WTC11 (cell line): Measurements from ENCODE around the gene SERPINH1. TPM values are rescaled to one million over a fixed set of nuclear protein-coding genes. Genes with fewer than 3 reads are reported as not detected.

Experiments
- ATAC-seq: fragments of 200-7000 bp; cut with Tn5 transposase; 2 replicates; pipeline ENCODE4 v1.10.0; 2021; ENCODE audit warnings: mild to moderate bottlenecking, moderate library complexity
- CTCF ChIA-PET: fragments of 300-600 bp; sonication (Branson Sonifier 250); formaldehyde crosslinking; loops from one replicate; lab custom pipeline; 2021; ENCODE audit warnings: antibody characterized with exemption; lab: Charles Lee
- POLR2A ChIA-PET: fragments of 350-600 bp; sonication (Branson Sonifier 250); formaldehyde crosslinking; loops from one replicate; lab custom pipeline; 2021; ENCODE audit warnings: antibody characterized with exemption; lab: Charles Lee
- DNase-seq: peaks from one replicate; pipeline ENCODE4 v3.0.0; 2021; ENCODE audit warnings: low spot score
- H3K27ac Mint-ChIP-seq: 2 replicates; pipeline ENCODE4 v1.8.0; 2021; ENCODE audit warnings: mixed read lengths
- H3K27me3 Mint-ChIP-seq: 2 replicates; pipeline ENCODE4 v1.8.0; 2021; ENCODE audit warnings: low read depth, mild to moderate bottlenecking, moderate library complexity, mixed read lengths
- H3K36me3 Mint-ChIP-seq: 2 replicates; pipeline ENCODE4 v1.8.0; 2021; ENCODE audit warnings: mixed read lengths
- H3K4me1 Mint-ChIP-seq: 2 replicates; pipeline ENCODE4 v1.8.0; 2022; ENCODE audit warnings: mixed read lengths
- H3K4me3 Mint-ChIP-seq: 2 replicates; pipeline ENCODE4 v1.8.0; 2021; ENCODE audit warnings: mild to moderate bottlenecking, moderate library complexity, mixed read lengths
- H3K9me3 Mint-ChIP-seq: 2 replicates; pipeline ENCODE4 v1.8.0; 2021; ENCODE audit warnings: mixed read lengths
- ELF4 ChIP-seq: sonication (generic); formaldehyde crosslinking; IDR thresholded peaks from 2 replicates; pipeline ENCODE4 v1.8.1; 2022; ENCODE audit warnings: low read depth, mild to moderate bottlenecking, moderate library complexity, missing genetic modification reagents
- IRF2 ChIP-seq: sonication (generic); formaldehyde crosslinking; IDR thresholded peaks from 2 replicates; pipeline ENCODE4 v1.8.0; 2022; ENCODE audit warnings: low read depth, missing genetic modification reagents, borderline replicate concordance
- JAZF1 ChIP-seq: fragments of 250-450 bp; sonication (Bioruptor Pico); IDR thresholded peaks from 2 replicates; pipeline ENCODE4 v1.9.0; 2021; ENCODE audit warnings: moderate library complexity, mild to moderate bottlenecking, inconsistent platforms
- JUN ChIP-seq: sonication (generic); formaldehyde crosslinking; IDR thresholded peaks from 2 replicates; pipeline ENCODE4 v1.8.0; 2023; ENCODE audit warnings: mild to moderate bottlenecking, missing genetic modification reagents
- MXD4 ChIP-seq: fragments of 250-450 bp; sonication (Bioruptor Pico); IDR thresholded peaks from 2 replicates; pipeline ENCODE4 v1.8.0; 2021; ENCODE audit warnings: mild to moderate bottlenecking, moderate library complexity, borderline replicate concordance
- MYBL2 ChIP-seq: sonication (generic); formaldehyde crosslinking; IDR thresholded peaks from 2 replicates; pipeline ENCODE4 v1.8.1; 2023; ENCODE audit warnings: mild to moderate bottlenecking, moderate library complexity, missing genetic modification reagents
- NFE2L1 ChIP-seq: sonication (generic); formaldehyde crosslinking; IDR thresholded peaks from 2 replicates; pipeline ENCODE4 v1.8.1; 2023; ENCODE audit warnings: missing genetic modification reagents
- NR3C1 ChIP-seq: sonication (generic); formaldehyde crosslinking; conservative IDR thresholded peaks from 2 replicates; pipeline ENCODE4 v1.8.1; 2023; ENCODE audit warnings: low read depth, mild to moderate bottlenecking, missing genetic modification reagents
- OVOL2 ChIP-seq: fragments of 250-450 bp; sonication (Bioruptor Pico); IDR thresholded peaks from 2 replicates; pipeline ENCODE4 v1.9.0; 2021; ENCODE audit warnings: mild to moderate bottlenecking, borderline replicate concordance
- PRRX2 ChIP-seq: fragments of 250-450 bp; sonication (Bioruptor Pico); IDR thresholded peaks from 2 replicates; pipeline ENCODE4 v1.8.0; 2021; ENCODE audit warnings: mild to moderate bottlenecking
- RORB ChIP-seq: fragments of 250-450 bp; sonication (Bioruptor Pico); IDR thresholded peaks from 2 replicates; pipeline ENCODE4 v1.9.0; 2021; ENCODE audit warnings: mild to moderate bottlenecking
- SMAD3 ChIP-seq: sonication (generic); formaldehyde crosslinking; IDR thresholded peaks from 2 replicates; pipeline ENCODE4 v1.8.0; 2022; ENCODE audit warnings: missing genetic modification reagents, mild to moderate bottlenecking, borderline replicate concordance
- SP1 ChIP-seq: sonication (generic); formaldehyde crosslinking; conservative IDR thresholded peaks from 2 replicates; pipeline ENCODE4 v1.8.1; 2022; ENCODE audit warnings: missing genetic modification reagents
- TEAD1 ChIP-seq: sonication (generic); formaldehyde crosslinking; IDR thresholded peaks from 2 replicates; pipeline ENCODE4 v1.8.0; 2022; ENCODE audit warnings: mild to moderate bottlenecking, missing genetic modification reagents
- ZNF232 ChIP-seq: sonication (generic); formaldehyde crosslinking; IDR thresholded peaks from 2 replicates; pipeline ENCODE4 v1.8.0; 2022; ENCODE audit warnings: mild to moderate bottlenecking, missing genetic modification reagents
- ZNF263 ChIP-seq: sonication (generic); formaldehyde crosslinking; IDR thresholded peaks from 2 replicates; pipeline ENCODE4 v1.8.1; 2022; ENCODE audit warnings: low read depth, mild to moderate bottlenecking, moderate library complexity, missing genetic modification reagents
- ZNF317 ChIP-seq: sonication (generic); formaldehyde crosslinking; IDR thresholded peaks from 2 replicates; pipeline ENCODE4 v1.8.1; 2023; ENCODE audit warnings: low read depth, mild to moderate bottlenecking, moderate library complexity, missing genetic modification reagents, borderline replicate concordance
- ZNF423 ChIP-seq: fragments of 250-450 bp; sonication (Bioruptor Pico); IDR thresholded peaks from 2 replicates; pipeline ENCODE4 v2.1.2; 2022; ENCODE audit warnings: mild to moderate bottlenecking, moderate library complexity
- total RNA-seq: library from RNA; stranded (reverse); gene quantifications from 3 replicates; pipeline ENCODE4 v1.2.3, GENCODE V29; 2021
- TF ChIP-seq, protein P1 (sequence below): sonication (generic); formaldehyde crosslinking; IDR thresholded peaks from 2 replicates; pipeline ENCODE4 v1.8.1; 2023; ENCODE audit warnings: mild to moderate bottlenecking, missing genetic modification reagents, moderate library complexity
- TF ChIP-seq, protein P2 (sequence below): sonication (generic); formaldehyde crosslinking; IDR thresholded peaks from 2 replicates; pipeline ENCODE4 v1.8.1; 2022; ENCODE audit warnings: low read depth, missing genetic modification reagents, borderline replicate concordance
- TF ChIP-seq, protein P3 (sequence below): sonication (generic); formaldehyde crosslinking; conservative IDR thresholded peaks from 2 replicates; pipeline ENCODE4 v1.8.1; 2022; ENCODE audit warnings: mild to moderate bottlenecking, missing genetic modification reagents
- TF ChIP-seq, protein P4 (sequence below): sonication (generic); formaldehyde crosslinking; IDR thresholded peaks from 2 replicates; pipeline ENCODE4 v1.8.1; 2022; ENCODE audit warnings: missing genetic modification reagents, borderline replicate concordance
- TF ChIP-seq, protein P5 (sequence below): sonication (generic); formaldehyde crosslinking; IDR thresholded peaks from 2 replicates; pipeline ENCODE4 v1.8.0; 2022; ENCODE audit warnings: mild to moderate bottlenecking, missing genetic modification reagents
- TF ChIP-seq, protein P6 (sequence below): sonication (generic); formaldehyde crosslinking; IDR thresholded peaks from 2 replicates; pipeline ENCODE4 v1.8.1; 2023; ENCODE audit warnings: mild to moderate bottlenecking, missing genetic modification reagents
- TF ChIP-seq, protein P7 (sequence below): sonication (generic); formaldehyde crosslinking; IDR thresholded peaks from 2 replicates; pipeline ENCODE4 v1.8.1; 2023; ENCODE audit warnings: mild to moderate bottlenecking, missing genetic modification reagents
- TF ChIP-seq, protein P8 (sequence below): sonication (generic); formaldehyde crosslinking; IDR thresholded peaks from 2 replicates; pipeline ENCODE4 v1.8.1; 2022; ENCODE audit warnings: mild to moderate bottlenecking, moderate library complexity, missing genetic modification reagents

The SERPINH1 gene
- total RNA-seq, 1 experiment from 2014 or later, result 411 TPM

DNA sequence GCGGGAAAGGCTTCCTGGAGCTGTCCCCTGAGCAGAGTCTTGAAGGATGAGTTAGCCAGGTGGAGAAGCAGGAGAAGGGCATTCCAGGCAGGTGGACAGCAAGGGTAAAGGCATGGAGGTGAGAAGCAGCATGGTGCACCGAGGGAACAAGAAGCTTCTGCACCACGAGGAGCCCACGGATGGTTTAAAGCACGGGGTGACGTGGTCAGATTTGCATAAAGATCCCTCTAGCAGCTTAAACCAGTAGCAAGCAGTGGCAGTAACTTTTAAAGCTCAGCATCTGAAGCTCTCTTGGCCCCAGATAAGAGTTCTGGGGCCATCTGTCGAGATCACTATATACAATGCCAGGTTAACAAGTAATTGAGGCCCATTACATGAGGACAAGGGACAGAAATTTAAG lies 36.8 kb downstream of the SERPINH1 start (continued):
- TF ChIP-seq, protein P1, sequence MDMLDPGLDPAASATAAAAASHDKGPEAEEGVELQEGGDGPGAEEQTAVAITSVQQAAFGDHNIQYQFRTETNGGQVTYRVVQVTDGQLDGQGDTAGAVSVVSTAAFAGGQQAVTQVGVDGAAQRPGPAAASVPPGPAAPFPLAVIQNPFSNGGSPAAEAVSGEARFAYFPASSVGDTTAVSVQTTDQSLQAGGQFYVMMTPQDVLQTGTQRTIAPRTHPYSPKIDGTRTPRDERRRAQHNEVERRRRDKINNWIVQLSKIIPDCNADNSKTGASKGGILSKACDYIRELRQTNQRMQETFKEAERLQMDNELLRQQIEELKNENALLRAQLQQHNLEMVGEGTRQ (CRISPR knock-in tag), result no peak
- TF ChIP-seq NR3C1 (CRISPR knock-in tag) (no peak), TEAD1 (CRISPR knock-in tag) (no peak), MXD4 (CRISPR knock-in tag) (no peak), ZNF232 (CRISPR knock-in tag) (no peak), JUN (no peak), OVOL2 (CRISPR knock-in tag) (no peak), NFE2L1 (CRISPR knock-in tag) (no peak)
- TF ChIP-seq, protein P2, sequence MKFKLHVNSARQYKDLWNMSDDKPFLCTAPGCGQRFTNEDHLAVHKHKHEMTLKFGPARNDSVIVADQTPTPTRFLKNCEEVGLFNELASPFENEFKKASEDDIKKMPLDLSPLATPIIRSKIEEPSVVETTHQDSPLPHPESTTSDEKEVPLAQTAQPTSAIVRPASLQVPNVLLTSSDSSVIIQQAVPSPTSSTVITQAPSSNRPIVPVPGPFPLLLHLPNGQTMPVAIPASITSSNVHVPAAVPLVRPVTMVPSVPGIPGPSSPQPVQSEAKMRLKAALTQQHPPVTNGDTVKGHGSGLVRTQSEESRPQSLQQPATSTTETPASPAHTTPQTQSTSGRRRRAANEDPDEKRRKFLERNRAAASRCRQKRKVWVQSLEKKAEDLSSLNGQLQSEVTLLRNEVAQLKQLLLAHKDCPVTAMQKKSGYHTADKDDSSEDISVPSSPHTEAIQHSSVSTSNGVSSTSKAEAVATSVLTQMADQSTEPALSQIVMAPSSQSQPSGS, result no peak
- TF ChIP-seq, protein P3, sequence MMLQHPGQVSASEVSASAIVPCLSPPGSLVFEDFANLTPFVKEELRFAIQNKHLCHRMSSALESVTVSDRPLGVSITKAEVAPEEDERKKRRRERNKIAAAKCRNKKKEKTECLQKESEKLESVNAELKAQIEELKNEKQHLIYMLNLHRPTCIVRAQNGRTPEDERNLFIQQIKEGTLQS (CRISPR knock-in tag), result no peak
- TF ChIP-seq, protein P4, sequence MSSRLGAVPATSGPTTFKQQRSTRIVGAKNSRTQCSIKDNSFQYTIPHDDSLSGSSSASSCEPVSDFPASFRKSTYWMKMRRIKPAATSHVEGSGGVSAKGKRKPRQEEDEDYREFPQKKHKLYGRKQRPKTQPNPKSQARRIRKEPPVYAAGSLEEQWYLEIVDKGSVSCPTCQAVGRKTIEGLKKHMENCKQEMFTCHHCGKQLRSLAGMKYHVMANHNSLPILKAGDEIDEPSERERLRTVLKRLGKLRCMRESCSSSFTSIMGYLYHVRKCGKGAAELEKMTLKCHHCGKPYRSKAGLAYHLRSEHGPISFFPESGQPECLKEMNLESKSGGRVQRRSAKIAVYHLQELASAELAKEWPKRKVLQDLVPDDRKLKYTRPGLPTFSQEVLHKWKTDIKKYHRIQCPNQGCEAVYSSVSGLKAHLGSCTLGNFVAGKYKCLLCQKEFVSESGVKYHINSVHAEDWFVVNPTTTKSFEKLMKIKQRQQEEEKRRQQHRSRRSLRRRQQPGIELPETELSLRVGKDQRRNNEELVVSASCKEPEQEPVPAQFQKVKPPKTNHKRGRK (CRISPR knock-in tag), result no peak

DNA sequence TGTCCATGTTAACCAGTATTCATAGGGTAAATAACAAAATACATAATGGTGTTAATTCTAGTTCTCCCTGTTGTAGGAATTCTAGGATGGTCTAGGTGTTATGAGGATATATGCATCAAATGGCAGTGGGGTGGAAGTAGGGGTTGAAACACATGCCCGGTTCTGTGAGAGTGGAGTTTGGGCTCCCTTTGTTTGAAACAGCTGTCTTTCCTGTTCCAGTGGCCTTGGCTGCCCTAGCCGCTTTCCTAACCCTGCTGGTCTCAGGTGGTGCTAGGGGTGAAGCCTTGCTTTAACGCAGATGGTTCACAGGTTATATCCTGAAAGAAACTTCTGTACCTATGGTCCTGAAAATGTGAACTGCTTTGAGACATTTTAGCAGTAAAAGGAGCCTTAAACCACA lies 38.3 kb downstream of the SERPINH1 start:
- ATAC-seq, result no peak
- ChIA-PET POLR2A (interaction anchor here (1.4 kb wide), 1 partner anchor 16 kb away, joined by 3 read pairs; no protein-coding TSS in a partner anchor), CTCF (interaction anchor here (1.1 to 8.7 kb wide), 6 partner anchors 18 to 175 kb away, joined by 3 to 110 read pairs (median 5); no protein-coding TSS in a partner anchor)
- Mint-ChIP-seq H3K4me3 (no peak overlapping the region), H3K27ac (no peak overlapping the region), H3K27me3 (no peaks in the 10 kb centered on the region; the same call in 1 of the 2 replicates), H3K4me1 (peaks cover 24% of the 10 kb centered on the region), H3K9me3 (no peaks in the 10 kb centered on the region), H3K36me3 (no peaks in the 10 kb centered on the region)
- TF ChIP-seq ELF4 (no peak), ZNF317 (no peak), ZNF263 (CRISPR knock-in tag) (no peak), MXD4 (CRISPR knock-in tag) (no peak), MYBL2 (CRISPR knock-in tag) (no peak), TEAD1 (CRISPR knock-in tag) (no peak), SP1 (CRISPR knock-in tag) (no peak), OVOL2 (CRISPR knock-in tag) (no peak), RORB (no peak), PRRX2 (CRISPR knock-in tag) (no peak), JAZF1 (CRISPR knock-in tag) (no peak), IRF2 (CRISPR knock-in tag) (no peak), ZNF423 (CRISPR knock-in tag) (no peak), SMAD3 (CRISPR knock-in tag) (no peak)
- TF ChIP-seq, protein P5, sequence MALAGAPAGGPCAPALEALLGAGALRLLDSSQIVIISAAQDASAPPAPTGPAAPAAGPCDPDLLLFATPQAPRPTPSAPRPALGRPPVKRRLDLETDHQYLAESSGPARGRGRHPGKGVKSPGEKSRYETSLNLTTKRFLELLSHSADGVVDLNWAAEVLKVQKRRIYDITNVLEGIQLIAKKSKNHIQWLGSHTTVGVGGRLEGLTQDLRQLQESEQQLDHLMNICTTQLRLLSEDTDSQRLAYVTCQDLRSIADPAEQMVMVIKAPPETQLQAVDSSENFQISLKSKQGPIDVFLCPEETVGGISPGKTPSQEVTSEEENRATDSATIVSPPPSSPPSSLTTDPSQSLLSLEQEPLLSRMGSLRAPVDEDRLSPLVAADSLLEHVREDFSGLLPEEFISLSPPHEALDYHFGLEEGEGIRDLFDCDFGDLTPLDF (CRISPR knock-in tag), result no peak
- TF ChIP-seq, protein P6, sequence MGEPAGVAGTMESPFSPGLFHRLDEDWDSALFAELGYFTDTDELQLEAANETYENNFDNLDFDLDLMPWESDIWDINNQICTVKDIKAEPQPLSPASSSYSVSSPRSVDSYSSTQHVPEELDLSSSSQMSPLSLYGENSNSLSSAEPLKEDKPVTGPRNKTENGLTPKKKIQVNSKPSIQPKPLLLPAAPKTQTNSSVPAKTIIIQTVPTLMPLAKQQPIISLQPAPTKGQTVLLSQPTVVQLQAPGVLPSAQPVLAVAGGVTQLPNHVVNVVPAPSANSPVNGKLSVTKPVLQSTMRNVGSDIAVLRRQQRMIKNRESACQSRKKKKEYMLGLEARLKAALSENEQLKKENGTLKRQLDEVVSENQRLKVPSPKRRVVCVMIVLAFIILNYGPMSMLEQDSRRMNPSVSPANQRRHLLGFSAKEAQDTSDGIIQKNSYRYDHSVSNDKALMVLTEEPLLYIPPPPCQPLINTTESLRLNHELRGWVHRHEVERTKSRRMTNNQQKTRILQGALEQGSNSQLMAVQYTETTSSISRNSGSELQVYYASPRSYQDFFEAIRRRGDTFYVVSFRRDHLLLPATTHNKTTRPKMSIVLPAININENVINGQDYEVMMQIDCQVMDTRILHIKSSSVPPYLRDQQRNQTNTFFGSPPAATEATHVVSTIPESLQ (CRISPR knock-in tag), result no peak
- TF ChIP-seq, protein P4 (CRISPR knock-in tag), result no peak
- TF ChIP-seq, protein P7, sequence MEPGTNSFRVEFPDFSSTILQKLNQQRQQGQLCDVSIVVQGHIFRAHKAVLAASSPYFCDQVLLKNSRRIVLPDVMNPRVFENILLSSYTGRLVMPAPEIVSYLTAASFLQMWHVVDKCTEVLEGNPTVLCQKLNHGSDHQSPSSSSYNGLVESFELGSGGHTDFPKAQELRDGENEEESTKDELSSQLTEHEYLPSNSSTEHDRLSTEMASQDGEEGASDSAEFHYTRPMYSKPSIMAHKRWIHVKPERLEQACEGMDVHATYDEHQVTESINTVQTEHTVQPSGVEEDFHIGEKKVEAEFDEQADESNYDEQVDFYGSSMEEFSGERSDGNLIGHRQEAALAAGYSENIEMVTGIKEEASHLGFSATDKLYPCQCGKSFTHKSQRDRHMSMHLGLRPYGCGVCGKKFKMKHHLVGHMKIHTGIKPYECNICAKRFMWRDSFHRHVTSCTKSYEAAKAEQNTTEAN (CRISPR knock-in tag), result no peak
- TF ChIP-seq, protein P8, sequence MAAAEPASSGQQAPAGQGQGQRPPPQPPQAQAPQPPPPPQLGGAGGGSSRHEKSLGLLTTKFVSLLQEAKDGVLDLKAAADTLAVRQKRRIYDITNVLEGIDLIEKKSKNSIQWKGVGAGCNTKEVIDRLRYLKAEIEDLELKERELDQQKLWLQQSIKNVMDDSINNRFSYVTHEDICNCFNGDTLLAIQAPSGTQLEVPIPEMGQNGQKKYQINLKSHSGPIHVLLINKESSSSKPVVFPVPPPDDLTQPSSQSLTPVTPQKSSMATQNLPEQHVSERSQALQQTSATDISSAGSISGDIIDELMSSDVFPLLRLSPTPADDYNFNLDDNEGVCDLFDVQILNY (CRISPR knock-in tag), result no peak
- DNase-seq, result no peak
